Ovary (tissue), 9 donors: ENCODE measurements around the gene TDO2. TPM values are rescaled to one million over a fixed set of nuclear protein-coding genes. Genes with fewer than 3 reads are reported as not detected.

Experiments
- DNase-seq, 5 donors: peaks; one replicate each; pipeline ENCODE4 v3.0.0-alpha.2; 2019 to 2020
- H3K27ac ChIP-seq, 2 donors: fragments of 200-600 bp; one replicate each; pipeline versions ENCODE4 v1.5.1 to v1.8.0; 2019 to 2022
- H3K27me3 ChIP-seq: fragments of 200-600 bp; one replicate; pipeline ENCODE4 v1.8.0; 2022
- H3K36me3 ChIP-seq: fragments of 200-600 bp; sonication (generic); one replicate; pipeline ENCODE4 v1.5.1; 2019
- H3K4me1 ChIP-seq: one replicate; pipeline ENCODE4 v1.8.1; 2013; ENCODE audit warnings: mild to moderate bottlenecking, moderate library complexity; ENCODE audit not compliant: insufficient read depth
- H3K4me3 ChIP-seq: fragments of 200-600 bp; sonication (generic); one replicate; pipeline ENCODE4 v1.5.1; 2017
- H3K9me3 ChIP-seq, 2 donors: fragments of 200-600 bp in 1 of 2; sonication (generic) in 1 of 2; one replicate each; pipeline versions ENCODE4 v1.5.1 to v1.8.1; 2013 to 2019; ENCODE audit warnings: mild to moderate bottlenecking in 1 of 2, moderate library complexity in 1 of 2
- EP300 ChIP-seq: sonication (generic); formaldehyde crosslinking; IDR thresholded peaks from one replicate; pipeline ENCODE4 v1.6.1; 2017; ENCODE audit warnings: antibody characterized with exemption
- POLR2A ChIP-seq: fragments of 450-650 bp; IDR thresholded peaks from one replicate; pipeline ENCODE4 v1.6.1; 2017; ENCODE audit warnings: antibody characterized with exemption, mild to moderate bottlenecking, moderate library complexity
- WGBS, 3 donors: extraction: QIAGEN DNeasy Blood & Tissue Kit in 1 of 3; methylation state at CpG; one replicate each; pipeline versions ENCODE4 v1.1.5 to v1.1.7; 2013 to 2017; 5-methylcytosine and 5-hydroxymethylcytosine counted together
- intact Hi-C, 4 donors: fragments of 100-400 bp; cut with DNase I; formaldehyde crosslinking; loops; one replicate each; pipeline versions ENCODE4 v1.11.0 to v1.15.1; 2022 to 2023
- polyA plus RNA-seq, 2 donors: library from polyadenylated mRNA; stranded (reverse); fragments of 200-250 nt in 1 of 2; fragments of 350-450 nt in 1 of 2; fragmentation: Illumina TruSeq in 1 of 2; extraction: RNeasy Lipid Tissue Mini Kit (QIAGEN cat#74804) in 1 of 2; gene quantifications; one replicate each; pipeline ENCODE4 v1.2.3, GENCODE V29; 2013 to 2014
- total RNA-seq, 7 donors: library from RNA; depleted of rRNA in 2 of 7; stranded (reverse); fragments of >200 nt in 2 of 7; fragmentation: NEBNext Ultra II Directional in 3 of 7; extraction: Animal tissue kit (Norgen Biotek cat#: 25700) in 3 of 7; gene quantifications; one replicate each; pipeline versions ENCODE4 v1.1.0 to v1.2.4, GENCODE V29; 2016 to 2023
- TF ChIP-seq, protein P1 (sequence below), 3 donors: fragments of 450-650 bp in 2 of 3; fragments of 200-600 bp in 1 of 3; IDR thresholded peaks; one replicate each; pipeline versions ENCODE4 v1.5.1 to v1.8.0; 2016 to 2022; ENCODE audit warnings: antibody characterized with exemption in 3 of 3, mild to moderate bottlenecking in 1 of 3
- donor health status: DM: no; HTN: no; CAD: no; lungs with moderate emphysema.
- donor health status: DM: no; HTN: no; CAD: no.
- donor health status: Bipolar disorder and iron deficiency.
- donor health status: DM: yes; HTN: yes; CAD: no.
- donor health status: DM: no; HTN: no; CAD: no.
- donor health status: DM: yes; HTN: yes; CAD: no.

TDO2 gene
- total and polyA plus RNA-seq, 9 donors: 0.08 to 2.5 (median 0.61) TPM; not detected in 3

DNA sequence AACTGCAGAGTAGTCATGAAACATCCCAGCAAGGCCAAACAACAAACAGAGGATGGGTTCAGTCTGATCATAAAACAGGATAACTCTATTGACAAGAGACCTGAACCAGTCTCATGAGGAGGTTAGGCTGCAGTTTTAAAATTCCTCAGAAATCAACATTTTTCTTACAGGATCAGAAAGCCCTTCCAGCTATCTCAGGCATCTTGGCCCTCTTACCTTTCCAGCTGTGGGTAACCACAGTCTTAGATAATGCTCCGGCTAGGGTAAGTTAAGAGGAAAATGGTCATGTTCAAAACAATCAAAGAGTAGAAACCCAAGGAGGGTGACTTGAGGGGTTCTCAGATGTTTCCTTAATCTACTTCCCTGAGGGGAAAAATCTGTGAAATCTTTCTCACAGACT is 45.0 kb downstream of the TDO2 start:
- intact Hi-C loops: loop anchor here in 1 of 4 donors (10.0 kb wide), 1 partner anchor 534 kb away; no protein-coding TSS in a partner anchor
- H3K9me3 ChIP-seq: no peaks in the 10 kb centered on the region
- no peak overlapping the region for H3K27ac ChIP-seq
- no peaks in the 10 kb centered on the region for H3K27me3 ChIP-seq
- 50 to 63% (median 58%) methylated on average over 1 of the region's 1 CpG for WGBS, 3 donors
- H3K36me3 ChIP-seq: no peaks in the 10 kb centered on the region
- H3K4me3 ChIP-seq: no peak overlapping the region
- TF ChIP-seq EP300 (no peak), POLR2A (no peak)
- TF ChIP-seq, protein P1, sequence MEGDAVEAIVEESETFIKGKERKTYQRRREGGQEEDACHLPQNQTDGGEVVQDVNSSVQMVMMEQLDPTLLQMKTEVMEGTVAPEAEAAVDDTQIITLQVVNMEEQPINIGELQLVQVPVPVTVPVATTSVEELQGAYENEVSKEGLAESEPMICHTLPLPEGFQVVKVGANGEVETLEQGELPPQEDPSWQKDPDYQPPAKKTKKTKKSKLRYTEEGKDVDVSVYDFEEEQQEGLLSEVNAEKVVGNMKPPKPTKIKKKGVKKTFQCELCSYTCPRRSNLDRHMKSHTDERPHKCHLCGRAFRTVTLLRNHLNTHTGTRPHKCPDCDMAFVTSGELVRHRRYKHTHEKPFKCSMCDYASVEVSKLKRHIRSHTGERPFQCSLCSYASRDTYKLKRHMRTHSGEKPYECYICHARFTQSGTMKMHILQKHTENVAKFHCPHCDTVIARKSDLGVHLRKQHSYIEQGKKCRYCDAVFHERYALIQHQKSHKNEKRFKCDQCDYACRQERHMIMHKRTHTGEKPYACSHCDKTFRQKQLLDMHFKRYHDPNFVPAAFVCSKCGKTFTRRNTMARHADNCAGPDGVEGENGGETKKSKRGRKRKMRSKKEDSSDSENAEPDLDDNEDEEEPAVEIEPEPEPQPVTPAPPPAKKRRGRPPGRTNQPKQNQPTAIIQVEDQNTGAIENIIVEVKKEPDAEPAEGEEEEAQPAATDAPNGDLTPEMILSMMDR (IDR thresholded peaks at IDR 0.05): no peak
- H3K4me1 ChIP-seq: no peaks in the 10 kb centered on the region
- DNase-seq: no peak

DNA sequence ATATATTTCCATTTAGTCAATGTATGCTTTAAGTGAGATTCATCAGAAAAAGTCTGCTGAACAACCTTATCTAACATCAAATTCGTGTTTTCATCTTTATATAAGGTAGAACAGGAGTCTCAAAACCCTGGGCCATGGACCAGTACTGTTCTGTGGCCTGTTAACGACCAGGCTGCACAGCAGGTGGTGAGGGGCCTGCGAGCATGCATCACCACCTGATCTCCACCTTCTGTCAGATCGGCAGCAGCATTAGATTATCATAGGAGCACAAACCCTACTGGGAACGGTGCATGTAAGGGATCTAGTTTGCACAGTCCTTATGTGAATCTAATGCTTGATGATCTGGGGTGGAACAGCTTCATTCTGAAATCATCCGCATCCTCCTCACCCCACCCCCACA is 47.0 kb downstream of the TDO2 start:
- no peak for DNase-seq
- Histone ChIP-seq H3K9me3 (no peaks in the 10 kb centered on the region), H3K27ac (no peak overlapping the region), H3K36me3 (no peaks in the 10 kb centered on the region), H3K4me3 (no peak overlapping the region), H3K4me1 (no peaks in the 10 kb centered on the region), H3K27me3 (no peaks in the 10 kb centered on the region)
- TF ChIP-seq, protein P1 (IDR thresholded peaks at IDR 0.05): no peak
- TF ChIP-seq POLR2A: no peak
- no peak for TF ChIP-seq EP300
- intact Hi-C loops: loop anchor here (5.0 to 10.0 kb wide), 2 partner anchors 136 to 138 kb away; no protein-coding TSS in a partner anchor
- WGBS, 3 donors: 83 to 91% (median 89%) methylated on average over 6 of the region's 6 CpGs

DNA sequence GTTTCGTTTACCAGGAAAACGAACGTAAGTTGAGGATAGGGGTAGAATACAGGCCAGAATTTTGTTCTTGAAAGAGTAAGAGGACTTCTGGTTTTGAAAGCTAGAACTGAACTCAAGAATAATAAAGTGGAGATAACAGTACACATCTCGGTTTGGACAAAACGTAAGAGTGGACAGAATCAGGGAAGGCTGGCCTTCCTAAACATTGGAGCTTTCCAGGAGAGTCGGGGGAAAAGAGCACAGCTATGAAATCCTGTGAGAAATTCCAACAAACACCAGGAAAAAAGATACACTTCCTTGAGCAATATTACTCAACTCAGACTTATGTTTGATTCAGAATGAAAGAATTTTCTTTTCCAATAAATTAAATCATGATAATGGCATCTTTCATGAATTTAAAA is 49.0 kb downstream of the TDO2 start:
- WGBS, 3 donors: 8 to 12% (median 9%) methylated on average over 6 of the region's 6 CpGs
- no peaks in the 10 kb centered on the region for H3K36me3 ChIP-seq
- no peaks in the 10 kb centered on the region for H3K9me3 ChIP-seq
- DNase-seq: no peak
- no peaks in the 10 kb centered on the region for H3K4me1 ChIP-seq
- TF ChIP-seq POLR2A: no peak
- TF ChIP-seq, protein P1 (IDR thresholded peaks at IDR 0.05): no peak
- no peak for TF ChIP-seq EP300
- no peak overlapping the region for H3K4me3 ChIP-seq
- H3K27ac ChIP-seq: peak overlapping the region in 1 of 2 donors; percentile 96
- intact Hi-C loops: loop anchor here (5.0 to 10.0 kb wide), 2 partner anchors 138 to 140 kb away; no protein-coding TSS in a partner anchor
- H3K27me3 ChIP-seq: no peaks in the 10 kb centered on the region

DNA sequence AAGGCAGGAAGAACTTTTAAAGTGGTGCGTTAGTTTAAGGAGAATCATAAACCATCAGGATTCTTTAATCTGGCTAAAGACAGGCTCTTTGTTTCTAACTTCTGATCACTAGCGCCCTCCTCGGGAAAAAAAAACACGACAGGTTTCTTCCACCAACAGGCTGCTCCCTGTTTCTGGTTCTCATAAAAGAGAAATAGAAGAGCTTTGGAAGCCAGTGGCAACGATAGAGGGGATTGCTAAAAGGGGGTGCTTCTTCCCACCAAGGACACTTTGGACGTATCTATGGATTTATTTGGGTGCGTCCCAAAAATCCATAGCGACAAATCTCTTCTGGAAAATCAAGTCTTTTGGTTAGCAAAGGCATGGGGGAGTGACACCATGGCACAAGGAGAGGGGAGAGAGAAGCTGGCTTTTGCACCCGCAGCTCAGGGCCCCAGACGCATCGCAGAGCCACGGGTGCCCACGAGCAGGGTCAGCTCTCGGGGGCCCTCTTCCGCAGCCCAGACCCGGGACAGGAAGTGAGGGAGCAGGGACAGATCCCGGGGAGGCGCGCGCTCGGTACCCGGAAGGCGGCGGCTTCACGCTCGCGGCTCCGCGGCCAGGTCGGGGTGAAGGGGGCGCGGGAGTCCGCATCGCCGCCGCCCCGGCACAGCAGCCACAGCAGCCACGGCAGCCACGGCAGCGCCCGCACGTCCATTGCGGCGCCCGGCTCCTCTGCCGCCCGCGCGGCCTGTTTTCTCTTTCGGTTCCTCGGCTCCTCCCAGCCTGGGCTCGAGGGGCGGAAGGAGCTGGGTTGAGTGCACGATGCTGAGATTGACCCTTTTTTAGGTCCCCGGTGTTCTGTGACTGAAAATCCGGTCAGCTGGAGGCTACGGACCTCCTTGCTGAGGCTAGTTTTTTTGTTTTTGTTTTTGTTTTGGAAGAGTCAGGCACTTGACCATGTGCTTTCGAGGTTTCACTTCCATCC is 49.9 kb downstream of the TDO2 start, which contains the start of gene CTSO:
TSS of gene CTSO (minus strand) at position 716 of the 967 bp plus-strand sequence. CDS start at position 697, 19 bp downstream.
- peak; percentile 75 to 84 (median 80) for DNase-seq
- Histone ChIP-seq H3K27ac (peak within 1 kb of the TSS; percentile 90 to 96), H3K36me3 (no peaks in the 10 kb centered on the region), H3K27me3 (no peaks in the 10 kb centered on the region), H3K4me1 (no peaks in the 10 kb centered on the region), H3K4me3 (peak within 1 kb of the TSS; percentile 62), H3K9me3 (no peaks in the 10 kb centered on the region)
- intact Hi-C loops: loop anchor here (5.0 to 10.0 kb wide), 2 partner anchors 139 to 141 kb away; no protein-coding TSS in a partner anchor
- 0 to 1% (median 0%) methylated on average over 57 to 58 of the region's 58 CpGs for WGBS, 3 donors
- no peak for TF ChIP-seq EP300
- TF ChIP-seq, protein P1 (IDR thresholded peaks at IDR 0.05): peak; percentile 32 to 44 (median 34)
- TF ChIP-seq POLR2A: peak; percentile 31
